Fibroblast of skin of abdomen (primary cell): Measurements from ENCODE around the gene BTBD19.

Source experiments
- DNase-seq: peaks from one replicate; pipeline ENCODE4 v3.0.0-alpha.2; 2013

The BTBD19 gene

DNA sequence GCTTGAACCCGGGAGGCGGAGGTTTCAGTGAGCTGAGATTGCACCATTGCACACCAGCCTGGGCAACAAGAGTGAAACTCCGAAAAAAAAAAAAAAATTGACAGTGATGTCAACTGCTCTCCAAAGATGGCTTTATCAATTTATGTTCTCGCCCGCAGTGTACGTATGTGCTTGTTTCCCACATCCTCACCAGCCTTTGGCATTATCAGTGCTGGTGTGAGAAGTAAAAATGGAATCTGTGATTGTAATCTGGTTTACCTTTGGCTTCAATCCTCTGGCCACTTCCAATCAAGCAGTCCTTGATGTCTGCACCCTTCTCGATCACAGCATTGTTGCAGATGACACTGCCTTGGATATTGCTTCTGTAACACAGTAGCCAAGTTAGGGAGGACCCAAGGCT, 49.1 kb downstream of the BTBD19 start:
- no peak for DNase-seq

DNA sequence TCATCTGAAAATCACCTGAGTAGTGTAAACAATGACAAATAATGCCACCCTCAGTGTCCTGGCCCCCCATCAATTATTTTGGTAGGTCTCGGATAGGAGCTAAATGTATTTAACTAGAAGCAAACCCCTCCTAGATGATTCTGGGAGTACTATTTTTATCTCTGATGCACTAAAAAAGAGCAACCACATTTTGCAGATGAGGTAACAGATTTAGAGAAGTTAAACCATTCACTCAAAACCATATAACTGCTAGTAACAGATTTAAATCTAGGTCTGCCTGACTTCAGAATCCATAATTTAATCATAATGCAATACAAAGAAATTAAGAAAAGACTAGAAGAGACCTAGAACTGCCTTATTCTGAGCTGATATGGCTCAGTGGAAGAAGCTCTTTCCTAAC, 52.0 kb downstream of the BTBD19 start:
- DNase-seq: no peak

GRCh38 chr1:44860891-44861425, 52.6 kb downstream of the BTBD19 start:
- no peak for DNase-seq

DNA sequence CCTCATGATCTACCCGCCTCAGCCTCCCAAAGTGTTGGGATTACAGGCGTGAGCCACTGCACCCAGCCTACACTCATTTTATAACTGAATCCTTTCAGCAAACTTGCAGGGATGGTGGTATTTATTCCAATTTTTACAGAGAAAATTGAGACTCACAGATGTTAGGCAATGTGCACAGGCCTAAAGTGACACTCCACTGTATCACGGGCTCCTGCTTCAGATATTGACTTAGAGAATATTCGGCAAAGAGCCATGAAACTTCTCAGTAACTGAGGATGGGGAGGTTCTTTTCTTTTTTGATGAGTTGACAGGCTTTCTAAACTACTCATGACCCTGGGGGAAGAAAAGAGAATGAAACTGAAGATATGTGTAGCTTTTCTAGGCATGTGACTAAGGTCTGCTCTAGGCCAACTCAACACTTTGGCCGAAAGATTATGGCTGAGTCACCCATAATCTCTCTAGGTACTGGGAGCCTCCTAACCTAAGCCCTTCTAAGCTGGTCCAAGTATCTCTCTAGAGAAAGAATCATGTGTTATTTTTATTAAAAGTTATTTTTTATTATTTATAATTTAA, 54.6 kb downstream of the BTBD19 start:
- no peak for DNase-seq
